ENCODE results near the gene ZNF181. TPM values are rescaled to one million over a fixed set of nuclear protein-coding genes. Genes with fewer than 3 reads are reported as not detected.

ZNF181 gene
- total RNA-seq, 1 experiment from 2014 or later: 9.0 TPM

- H3K27me3 Mint-ChIP-seq (ENCODE audit: low read depth): peaks cover 61% of the 10 kb centered on the region
These were observed 11.7 kb upstream of the ZNF181 start for GRCh38 chr19:34722353-34722752.

More at GRCh38 chr19:34722353-34722752, 11.7 kb upstream of the ZNF181 start:
- no peaks in the 10 kb centered on the region for H3K36me3 Mint-ChIP-seq
- peak; percentile 30; the same call in 1 of the 2 replicates for ATAC-seq
- TF ChIP-seq RELA (CRISPR knock-in tag; IDR thresholded peaks at IDR 0.05; ENCODE audit: borderline replicate concordance) (no peak), TEAD1 (CRISPR knock-in tag; IDR thresholded peaks at IDR 0.05) (no peak), ZNF317 (CRISPR knock-in tag; IDR thresholded peaks at IDR 0.05; ENCODE audit: borderline replicate concordance, low read depth) (no peak), SMAD3 (CRISPR knock-in tag; IDR thresholded peaks at IDR 0.05; ENCODE audit: borderline replicate concordance) (no peak), FOXP1 (CRISPR knock-in tag; IDR thresholded peaks at IDR 0.05; ENCODE audit: borderline replicate concordance) (no peak), TCF7 (CRISPR knock-in tag; IDR thresholded peaks at IDR 0.05; ENCODE audit: low read depth) (no peak), GABPB1 (CRISPR knock-in tag; IDR thresholded peaks at IDR 0.05) (no peak), ELF4 (CRISPR knock-in tag; IDR thresholded peaks at IDR 0.05; ENCODE audit: low read depth) (no peak), ATF2 (CRISPR knock-in tag; IDR thresholded peaks at IDR 0.05; ENCODE audit: borderline replicate concordance, low read depth) (no peak), MXD4 (CRISPR knock-in tag; IDR thresholded peaks at IDR 0.05; ENCODE audit: borderline replicate concordance) (no peak), NFYB (CRISPR knock-in tag; conservative IDR thresholded peaks at IDR 0.05; ENCODE audit: low read depth) (no peak), SOX15 (CRISPR knock-in tag; IDR thresholded peaks at IDR 0.05) (no peak), AR (CRISPR knock-in tag; IDR thresholded peaks at IDR 0.05) (no peak), MYBL2 (CRISPR knock-in tag; IDR thresholded peaks at IDR 0.05) (no peak), PREB (CRISPR knock-in tag; IDR thresholded peaks at IDR 0.05; ENCODE audit: borderline replicate concordance) (no peak), RORB (CRISPR knock-in tag; IDR thresholded peaks at IDR 0.05) (no peak), FOXK1 (CRISPR knock-in tag; IDR thresholded peaks at IDR 0.05) (no peak), ARID4B (CRISPR knock-in tag; IDR thresholded peaks at IDR 0.05; ENCODE audit: borderline replicate concordance) (no peak)
- ChIA-PET POLR2A (no interaction called here), CTCF (no interaction called here)
- peaks cover 27% of the 10 kb centered on the region for H3K9me3 Mint-ChIP-seq
- H3K27ac Mint-ChIP-seq: no peak overlapping the region
- DNase-seq (ENCODE audit: low spot score): no peak
- H3K4me1 Mint-ChIP-seq: no peaks in the 10 kb centered on the region
- H3K4me3 Mint-ChIP-seq: no peak overlapping the region

Data from WTC11 (cell line).